ENCODE results near the gene ATAD1. TPM values are rescaled to one million over a fixed set of nuclear protein-coding genes. Genes with fewer than 3 reads are reported as not detected.
"Not testable (repeated sequence)": the region's sequence is repeated elsewhere in the genome, so short reads cannot be mapped to it uniquely, and the experiment has no call there.

ATAD1 gene
- total RNA-seq, 1 experiment from 2014 or later, result 232 TPM

- DNase-seq (ENCODE audit: extremely low read depth, low read depth), result peak; percentile 16
Measured at GRCh38 chr10:87816163-87816897, 1.7 kb downstream of the ATAD1 start.

GRCh38 chr10:87804939-87805569 is 13.0 kb downstream of the ATAD1 start:
- DNase-seq (ENCODE audit: extremely low read depth, low read depth), result no peak

GRCh38 chr10:87803831-87804230 is 14.2 kb downstream of the ATAD1 start:
- no peak for DNase-seq (ENCODE audit: extremely low read depth, low read depth)

- no peak for DNase-seq (ENCODE audit: extremely low read depth, low read depth)
Measured at GRCh38 chr10:87803328-87803727, 14.7 kb downstream of the ATAD1 start.

GRCh38 chr10:87801813-87802435 is 16.1 kb downstream of the ATAD1 start:
- not testable (repeated sequence) for DNase-seq (ENCODE audit: extremely low read depth, low read depth)

- no peak for DNase-seq (ENCODE audit: extremely low read depth, low read depth)
Measured at GRCh38 chr10:87799860-87800259, 18.2 kb downstream of the ATAD1 start.

GRCh38 chr10:87798082-87798481 is 19.9 kb downstream of the ATAD1 start:
- no peak for DNase-seq (ENCODE audit: extremely low read depth, low read depth)

GRCh38 chr10:87794285-87794684 is 23.7 kb downstream of the ATAD1 start:
- DNase-seq (ENCODE audit: extremely low read depth, low read depth), result no peak

GRCh38 chr10:87790185-87790584 is 27.8 kb downstream of the ATAD1 start:
- no peak for DNase-seq (ENCODE audit: extremely low read depth, low read depth)

- DNase-seq (ENCODE audit: extremely low read depth, low read depth), result no peak
Measured at GRCh38 chr10:87786421-87786820, 31.6 kb downstream of the ATAD1 start.

GRCh38 chr10:87782721-87783120 is 35.3 kb downstream of the ATAD1 start:
- DNase-seq (ENCODE audit: extremely low read depth, low read depth), result no peak

- no peak for DNase-seq (ENCODE audit: extremely low read depth, low read depth)
Measured at GRCh38 chr10:87781545-87781944, 36.5 kb downstream of the ATAD1 start.

- no peak for DNase-seq (ENCODE audit: extremely low read depth, low read depth)
Measured at GRCh38 chr10:87776328-87776727, 41.7 kb downstream of the ATAD1 start.

GRCh38 chr10:87775766-87776165 is 42.3 kb downstream of the ATAD1 start:
- DNase-seq (ENCODE audit: extremely low read depth, low read depth), result no peak

GRCh38 chr10:87771871-87772500 is 46.0 kb downstream of the ATAD1 start:
- DNase-seq (ENCODE audit: extremely low read depth, low read depth), result peak; percentile 37

GRCh38 chr10:87767253-87767652 is 50.8 kb downstream of the ATAD1 start:
- no peak for DNase-seq (ENCODE audit: extremely low read depth, low read depth)

- DNase-seq (ENCODE audit: extremely low read depth, low read depth), result no peak
Measured at GRCh38 chr10:87765666-87766376, 52.2 kb downstream of the ATAD1 start.

- DNase-seq (ENCODE audit: extremely low read depth, low read depth), result no peak
Measured at GRCh38 chr10:87764072-87764934, 53.7 kb downstream of the ATAD1 start.

- no peak for DNase-seq (ENCODE audit: extremely low read depth, low read depth)
Measured at GRCh38 chr10:87763086-87763861, 54.8 kb downstream of the ATAD1 start.

Measured in NCI-H460 (cell line).